ENCODE results near the gene ZNF714. TPM values are rescaled to one million over a fixed set of nuclear protein-coding genes. Genes with fewer than 3 reads are reported as not detected.
A peak's percentile ranks its signal among the peaks of the same experiment; 100 is the strongest.

ZNF714 gene
- total and polyA plus RNA-seq, 10 of the 15 experiments (the other 5 are each of a cell fraction or from before 2014, with no cell fraction given) = 4.9 to 13.2 (median 9.1) TPM

DNA sequence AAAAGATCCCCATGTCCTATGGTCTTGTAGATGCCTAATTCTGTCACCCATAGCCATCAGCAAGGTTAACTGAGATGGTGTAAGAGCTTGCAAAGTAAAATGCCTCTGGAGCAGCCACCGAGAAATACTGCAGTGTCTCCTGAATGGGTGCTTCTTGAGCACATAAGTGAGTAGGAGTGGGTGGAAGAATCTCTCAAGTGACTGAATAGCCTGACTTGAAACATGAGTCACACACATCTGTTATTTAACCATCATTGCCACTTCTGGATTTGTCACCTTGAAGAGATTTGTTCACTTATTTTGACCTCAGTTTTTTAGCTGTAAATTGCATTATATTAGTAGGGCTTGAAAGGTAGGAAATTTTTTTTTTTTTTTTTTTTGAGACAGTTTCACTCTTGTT lies 2.3 kb downstream of the ZNF714 start:
- Histone ChIP-seq H3K4me2 (ENCODE audit: control insufficient read depth, insufficient read depth) (no peak overlapping the region), H3K4me1 (ENCODE audit: control insufficient read depth, insufficient read depth, low read length) (no peaks in the 10 kb centered on the region), H3K27ac (ENCODE audit: control insufficient read depth, insufficient read depth) (no peak overlapping the region), H3K9me3 (replicated peaks; ENCODE audit: control insufficient read depth, insufficient read depth, low read length) (no peaks in the 10 kb centered on the region; the same call in 1 of the 3 replicates), H3K36me3 (ENCODE audit: control insufficient read depth in 2 of 2, insufficient read depth in 2 of 2, low read length in 1 of 2) (no peaks in the 10 kb centered on the region), H3K9ac (ENCODE audit: control insufficient read depth, insufficient read depth, low read length) (no peak overlapping the region), H4K20me1 (ENCODE audit: control insufficient read depth, insufficient read depth) (no peaks in the 10 kb centered on the region), H3K27me3 (replicated peaks in 1 of 2; ENCODE audit: control insufficient read depth in 2 of 2, insufficient read depth in 2 of 2, low read length in 1 of 2) (no peaks in the 10 kb centered on the region), H3K4me3 (no peak overlapping the region), H2AFZ (ENCODE audit: control insufficient read depth, low read depth, low read length) (no peak overlapping the region), H3K79me2 (ENCODE audit: control insufficient read depth, insufficient read depth, low read length) (no peaks in the 10 kb centered on the region; the same call in none of the 2 replicates)
- in situ Hi-C loops (cut with MboI) (no loop called here), intact Hi-C loops (cut with micrococcal nuclease; ENCODE audit: unreplicated experiment) (loop anchor here (5.0 kb wide), 1 partner anchor 62 kb away; the partner anchor contains the start of gene ZNF430)
- ChIA-PET POLR2A (no interaction called here), RAD21 (ENCODE audit: unreplicated experiment) (no interaction called here), SMC1A (ENCODE audit: uncharacterized antibody, unreplicated experiment) (interaction anchor here (1.1 to 1.3 kb wide), 4 partner anchors 57 to 72 kb away, joined by 3 to 6 read pairs (median 3); partner anchors contain the start of gene ZNF431), CTCF (interaction anchor here (1.0 to 1.4 kb wide), 2 partner anchors 48 to 56 kb away, joined by 3 read pairs; no protein-coding TSS in a partner anchor)
- DNase-seq (ENCODE audit: low read depth, low spot score) (peak; percentile 12), FAIRE-seq (no peak), ATAC-seq (peak; percentile 33)
- 93% methylated on average over 1 of the region's 1 CpG for WGBS (ENCODE audit: insufficient coverage, insufficient replicate concordance, low lambda C conversion rate, missing lambda C conversion rate)
- BruUV-seq (replicated peaks) = TSS peak; percentile 54
- no peak for TF ChIP-seq TCF12 (IDR thresholded peaks at IDR 0.05; ENCODE audit: low read depth, low read length)
- 0 out of 3 replicates have a peak, but pooled peaks of 1 of the 2 experiments have one; percentile 26 for TF ChIP-seq EGR1 (IDR thresholded peaks at IDR 0.05; ENCODE audit: borderline replicate concordance in 1 of 2, low read depth in 2 of 2, low read length in 2 of 2)

DNA sequence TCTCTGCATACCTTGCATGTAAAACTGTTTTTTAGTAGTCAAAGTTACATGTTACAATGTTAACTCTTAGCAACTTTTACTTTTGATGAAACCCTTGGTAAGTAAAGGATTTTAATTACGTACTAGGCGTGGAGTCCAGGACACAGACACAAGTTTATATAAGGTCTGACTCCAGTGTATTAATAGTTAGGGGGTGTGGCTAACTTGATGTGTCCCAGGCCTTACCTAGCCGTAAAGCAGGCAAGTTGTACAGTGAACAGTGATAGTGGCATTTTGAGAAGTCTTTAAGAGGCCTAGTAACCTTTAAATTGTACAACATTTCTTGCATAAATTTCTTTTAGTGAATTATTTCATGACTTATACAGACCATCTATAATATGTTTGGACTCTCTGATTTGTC lies 5.9 kb downstream of the ZNF714 start:
- Histone ChIP-seq H3K27me3 (replicated peaks in 1 of 2; ENCODE audit: control insufficient read depth in 2 of 2, insufficient read depth in 2 of 2, low read length in 1 of 2) (no peaks in the 10 kb centered on the region), H3K9me3 (replicated peaks; ENCODE audit: control insufficient read depth, insufficient read depth, low read length) (no peaks in the 10 kb centered on the region; the same call in 1 of the 3 replicates), H3K9ac (ENCODE audit: control insufficient read depth, insufficient read depth, low read length) (no peak overlapping the region), H3K4me2 (ENCODE audit: control insufficient read depth, insufficient read depth) (no peak overlapping the region), H2AFZ (ENCODE audit: control insufficient read depth, low read depth, low read length) (no peak overlapping the region), H3K4me3 (no peak overlapping the region), H3K27ac (ENCODE audit: control insufficient read depth, insufficient read depth) (no peak overlapping the region), H4K20me1 (ENCODE audit: control insufficient read depth, insufficient read depth) (no peaks in the 10 kb centered on the region), H3K79me2 (ENCODE audit: control insufficient read depth, insufficient read depth, low read length) (no peaks in the 10 kb centered on the region; the same call in none of the 2 replicates), H3K36me3 (ENCODE audit: control insufficient read depth in 2 of 2, insufficient read depth in 2 of 2, low read length in 1 of 2) (no peaks in the 10 kb centered on the region), H3K4me1 (ENCODE audit: control insufficient read depth, insufficient read depth, low read length) (no peaks in the 10 kb centered on the region)
- FAIRE-seq (peak; percentile 7), DNase-seq (ENCODE audit: low read depth, low spot score) (no peak), ATAC-seq (no peak)
- intact Hi-C loops (cut with micrococcal nuclease; ENCODE audit: unreplicated experiment) = no loop called here
- POLR2A ChIA-PET = no interaction called here
- SMC1A ChIA-PET (ENCODE audit: uncharacterized antibody, unreplicated experiment) = no interaction called here
- WGBS (ENCODE audit: insufficient coverage, insufficient replicate concordance, low lambda C conversion rate, missing lambda C conversion rate) = 100% methylated on average over 3 of the region's 3 CpGs
- no peak for TF ChIP-seq YY1 (IDR thresholded peaks at IDR 0.05; ENCODE audit: low read depth, low read length)
- BruUV-seq (replicated peaks) = no TSS peak
- in situ Hi-C loops (cut with MboI) = no loop called here
- CTCF ChIA-PET = no interaction called here
- RAD21 ChIA-PET (ENCODE audit: unreplicated experiment) = no interaction called here
